NCI-H226 (cell line): ENCODE results near the gene DIMT1.

ENCODE experiments used
- DNase-seq: peaks from one replicate; pipeline ENCODE4 v3.0.0-alpha.2; 2015

Gene DIMT1

DNA sequence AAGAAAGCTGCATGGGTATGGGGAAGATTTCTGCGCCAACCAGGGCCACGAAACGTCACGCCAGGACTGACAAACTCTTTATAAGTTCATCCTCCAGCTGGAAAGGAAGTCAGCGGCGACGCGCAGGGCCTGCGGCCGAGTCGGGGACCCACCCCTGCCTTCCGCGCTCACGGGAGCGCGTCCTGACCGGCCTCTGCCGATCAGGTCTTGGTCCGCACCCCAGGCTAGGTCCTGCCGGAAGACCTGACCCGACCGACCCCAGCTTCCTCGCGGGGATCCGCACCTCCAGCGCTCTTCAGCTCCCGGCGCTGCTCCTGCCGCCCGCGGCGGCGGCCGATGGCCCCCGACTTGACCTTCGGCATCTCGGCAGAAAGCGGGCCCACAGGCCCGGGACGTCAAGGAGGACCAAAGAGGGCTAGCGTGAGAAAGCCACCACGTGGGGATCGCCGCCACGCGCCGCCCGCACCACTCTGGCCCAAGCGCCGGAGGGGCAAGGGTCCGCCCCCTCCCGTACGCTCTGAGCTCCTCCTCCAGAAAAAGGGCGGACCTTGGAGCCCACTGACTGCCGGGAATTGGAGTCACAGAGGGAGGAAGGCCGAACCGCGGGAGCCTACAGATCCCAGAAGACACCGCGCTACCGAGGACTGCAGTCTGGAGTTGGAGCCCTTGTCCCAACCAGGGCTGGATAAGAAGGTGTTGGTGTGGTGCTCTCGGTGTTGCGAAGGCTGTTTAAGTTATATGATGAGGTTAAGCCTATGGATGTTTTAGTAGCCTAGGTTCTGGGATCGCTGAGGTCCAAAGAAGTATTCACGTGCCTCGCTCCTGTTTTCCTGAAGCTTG lies at the start of gene DIMT1:
DIMT1 (minus strand) TSS at position 495 of the 840 bp plus-strand sequence; CDS start at position 362, 133 bp downstream.
- peak; percentile 96 for DNase-seq

DNA sequence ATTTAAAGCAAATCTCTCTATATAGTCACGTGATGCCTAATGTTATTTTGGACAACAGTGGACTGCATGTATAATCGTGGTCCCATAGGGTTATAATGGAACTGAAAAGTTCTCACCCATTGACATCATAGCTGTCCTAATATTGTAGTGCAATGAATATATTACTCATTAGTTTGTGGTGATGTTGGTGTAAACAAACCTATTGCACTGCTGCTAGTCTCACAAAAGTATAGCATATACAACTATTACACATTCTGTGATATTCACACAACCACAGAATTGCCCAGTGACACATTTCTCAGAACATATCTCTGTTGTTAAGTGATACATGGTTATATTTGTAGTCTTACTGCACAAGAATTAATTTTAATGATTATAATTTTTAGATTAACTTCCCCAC lies 46.6 kb upstream of the DIMT1 start:
- no peak for DNase-seq

GRCh38 chr5:62448528-62448927 lies 44.8 kb upstream of the DIMT1 start:
- DNase-seq, result no peak

DNA sequence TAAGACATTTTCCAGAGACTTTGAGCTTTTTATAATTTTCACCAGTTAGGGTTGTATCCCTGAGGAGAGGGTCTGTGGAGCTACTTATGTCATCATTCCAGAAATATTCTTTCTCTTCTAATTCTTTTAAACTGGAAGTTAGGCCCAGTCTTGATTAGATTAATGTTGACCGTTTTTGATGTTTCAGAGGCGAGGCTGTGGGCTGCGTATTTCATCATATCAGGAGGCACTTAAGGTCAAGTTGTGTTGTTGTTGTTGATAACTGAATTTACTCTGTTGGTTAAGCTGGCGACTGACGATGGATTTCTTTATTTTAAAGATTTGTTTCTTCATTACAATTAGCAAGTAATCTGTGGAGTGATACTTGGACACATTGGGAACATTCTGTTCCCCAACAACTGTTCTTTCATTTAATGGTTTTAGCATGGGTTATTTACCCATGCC lies 28.9 kb upstream of the DIMT1 start:
- no peak for DNase-seq

GRCh38 chr5:62431735-62432620 lies 28.3 kb upstream of the DIMT1 start:
- DNase-seq, result no peak

DNA sequence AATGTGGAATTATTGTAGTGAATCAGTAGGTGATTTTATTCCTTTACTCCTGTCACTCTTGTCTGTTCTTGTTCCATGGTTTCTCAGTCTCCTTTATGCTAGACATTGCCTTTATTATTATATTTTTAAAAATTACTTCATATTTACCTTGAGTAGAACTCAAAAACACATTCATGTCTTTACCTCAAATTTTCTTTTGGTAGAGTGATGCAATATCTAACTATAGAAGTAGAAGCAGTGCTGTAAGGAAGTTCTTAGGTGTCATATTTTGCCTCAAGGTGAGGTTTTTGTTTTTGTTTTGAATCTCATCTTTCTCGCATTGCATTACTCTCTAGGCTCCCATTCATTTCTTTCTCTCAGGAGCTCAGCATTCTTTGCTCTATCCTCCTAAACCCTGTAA lies 21.1 kb upstream of the DIMT1 start:
- DNase-seq, result no peak

DNA sequence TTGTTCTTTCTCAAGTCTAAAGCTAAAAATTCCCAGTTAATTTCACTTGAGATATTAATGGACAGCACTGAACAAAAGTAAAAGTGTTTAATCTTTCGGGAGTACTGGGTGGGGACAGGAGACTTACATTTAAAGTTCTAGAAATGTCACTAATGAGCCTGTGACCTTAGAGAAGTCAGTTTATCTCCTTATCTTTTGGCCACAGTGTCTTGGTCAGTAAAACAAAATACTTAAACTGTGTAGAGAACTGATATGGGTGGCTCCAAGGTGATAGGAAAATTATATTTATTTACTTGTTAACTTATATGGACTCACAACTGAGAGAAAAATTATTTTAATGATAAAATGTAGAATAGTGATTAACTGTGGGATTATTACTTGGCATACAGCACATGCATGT lies 17.7 kb upstream of the DIMT1 start:
- no peak for DNase-seq

GRCh38 chr5:62419609-62420008 lies 15.9 kb upstream of the DIMT1 start:
- no peak for DNase-seq

DNA sequence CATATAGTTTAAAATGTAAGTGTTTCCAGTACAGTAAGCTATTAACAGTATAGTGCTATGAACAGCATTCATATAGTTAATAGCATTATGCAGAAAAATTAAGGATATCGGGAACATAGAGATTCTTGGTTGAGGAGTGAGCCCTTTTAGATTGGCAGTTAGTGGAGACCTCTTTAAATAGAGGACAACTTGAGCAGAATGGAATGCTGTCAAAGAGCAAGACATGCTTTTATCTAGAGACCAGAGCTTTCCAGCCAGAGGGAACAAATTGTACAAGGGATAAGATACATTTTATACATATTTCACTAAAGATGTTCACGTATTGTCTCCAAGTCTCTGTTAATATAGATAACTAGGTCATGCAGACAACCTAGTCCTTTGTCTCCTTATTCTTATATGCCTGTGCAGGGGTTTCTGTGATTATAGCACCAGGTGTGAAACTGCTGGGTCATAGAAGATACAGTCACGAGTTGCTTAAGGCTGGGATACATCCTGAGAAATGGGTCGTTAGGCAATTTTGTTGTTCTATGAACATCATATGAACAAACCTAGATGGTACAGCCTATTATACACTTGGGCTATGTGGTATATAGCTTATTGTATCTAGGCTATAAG lies 14.9 kb upstream of the DIMT1 start:
- DNase-seq, result no peak

- DNase-seq, result no peak
Observed at GRCh38 chr5:62413711-62414110, 10.0 kb upstream of the DIMT1 start.

GRCh38 chr5:62412549-62413329 lies 9.0 kb upstream of the DIMT1 start, which contains the start of gene IPO11:
TSS of gene IPO11 (plus strand) at chr5:62412763. CDS start at chr5:62437280, 24,517 bp downstream.
- peak; percentile 98 for DNase-seq

GRCh38 chr5:62395210-62395950 lies 8.3 kb downstream of the DIMT1 start:
- DNase-seq, result no peak

DNA sequence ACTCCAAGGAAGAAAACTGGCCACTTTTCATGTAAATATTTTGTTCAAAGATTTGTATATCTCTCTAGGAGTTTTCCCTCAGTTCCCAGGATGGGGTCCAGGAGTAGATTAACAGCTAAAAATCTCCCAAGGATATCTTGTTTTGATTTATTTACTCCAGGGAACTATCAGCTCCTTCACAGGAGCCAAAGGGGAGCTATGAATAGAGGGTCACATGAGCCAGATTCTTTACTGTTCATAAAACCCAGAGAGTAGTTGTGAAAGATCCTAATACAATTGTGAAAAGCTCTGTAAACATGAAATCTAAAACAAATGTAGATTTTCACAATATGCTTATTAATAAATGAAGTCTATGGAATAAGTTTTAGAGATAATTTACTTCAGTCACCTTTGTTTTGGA lies 16.9 kb downstream of the DIMT1 start:
- no peak for DNase-seq

DNA sequence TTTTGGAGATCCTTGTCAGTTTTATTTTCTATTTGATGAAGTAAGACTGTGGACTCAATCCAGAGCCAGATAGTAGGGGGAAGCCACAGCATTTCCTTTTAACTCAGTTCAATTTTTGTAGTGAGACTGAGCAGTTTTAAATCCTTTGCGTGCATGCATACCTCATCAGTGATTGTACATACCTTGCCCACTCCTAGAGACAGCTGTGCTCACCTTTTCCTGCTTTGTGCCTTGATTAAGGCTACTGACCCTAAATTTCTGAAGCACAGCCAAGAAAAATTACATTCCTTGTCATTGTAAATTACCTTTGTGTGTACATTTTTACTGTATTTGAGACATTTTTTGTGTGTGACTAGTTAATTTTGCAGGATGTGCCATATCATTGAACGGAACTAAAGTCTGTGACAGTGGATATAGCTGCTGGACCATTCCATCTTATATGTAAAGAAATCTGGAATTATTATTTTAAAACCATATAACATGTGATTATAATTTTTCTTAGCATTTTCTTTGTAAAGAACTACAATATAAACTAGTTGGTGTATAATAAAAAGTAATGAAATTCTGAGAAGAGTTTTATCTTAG lies 17.8 kb downstream of the DIMT1 start:
- no peak for DNase-seq

- DNase-seq, result no peak
Observed at GRCh38 chr5:62385131-62385530, 18.6 kb downstream of the DIMT1 start.

GRCh38 chr5:62376064-62376463 lies 27.6 kb downstream of the DIMT1 start:
- DNase-seq, result peak; percentile 5

DNA sequence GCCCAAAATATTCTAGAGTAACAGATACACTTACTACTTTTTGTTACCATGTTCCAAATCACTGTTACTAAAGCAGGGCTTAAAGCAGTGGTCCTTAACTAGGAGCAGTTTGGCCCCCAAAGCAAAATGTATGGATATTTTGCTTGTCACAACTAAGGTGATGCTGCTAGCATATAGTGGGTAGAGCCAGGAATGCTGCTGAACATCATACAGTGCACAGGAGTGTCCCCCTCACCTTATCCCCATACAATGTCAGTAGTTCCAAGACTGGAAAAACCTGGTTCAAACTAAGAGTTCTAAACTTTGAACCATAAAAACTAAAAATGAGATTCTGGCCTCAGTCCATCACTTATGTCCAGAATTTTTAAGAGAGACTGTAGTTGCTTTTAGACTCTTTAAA lies 28.1 kb downstream of the DIMT1 start:
- DNase-seq, result no peak

- no peak for DNase-seq
Observed at GRCh38 chr5:62374090-62374489, 29.6 kb downstream of the DIMT1 start.

- DNase-seq, result no peak
Observed at GRCh38 chr5:62373382-62373781, 30.3 kb downstream of the DIMT1 start.

DNA sequence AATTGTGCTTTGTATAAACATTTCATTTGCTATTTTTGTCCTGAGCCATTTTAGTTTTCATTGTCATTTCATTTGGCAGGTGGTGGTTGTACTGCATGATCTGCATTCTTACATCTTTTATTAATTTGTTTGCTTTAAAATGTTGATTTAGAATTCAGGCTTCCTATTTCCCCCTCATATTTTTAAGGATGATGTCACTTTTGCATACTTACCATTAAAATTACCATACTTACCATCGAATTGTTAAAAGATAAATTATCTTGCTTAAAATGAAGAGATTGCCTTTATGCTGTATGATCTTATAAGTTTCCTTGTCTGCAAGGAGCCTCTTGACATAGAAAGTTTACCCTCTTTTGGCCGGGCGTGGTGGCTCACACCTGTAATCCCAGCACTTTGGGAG lies 31.1 kb downstream of the DIMT1 start:
- DNase-seq, result no peak

- DNase-seq, result no peak
Observed at GRCh38 chr5:62371409-62371808, 32.3 kb downstream of the DIMT1 start.
